HEK293T (cell line): ENCODE results near the gene OLFML3.

Source experiments
- BHLHE40 ChIP-seq: fragments of 450-650 bp; IDR thresholded peaks from 2 replicates; pipeline ENCODE4 v1.6.1; 2016; ENCODE audit warnings: mild to moderate bottlenecking, moderate library complexity, borderline replicate concordance
- CTBP1 ChIP-seq: fragments of 450-650 bp; IDR thresholded peaks from 2 replicates; pipeline ENCODE4 v1.6.1; 2016; ENCODE audit warnings: borderline replicate concordance
- FOXM1 ChIP-seq: fragments of 450-650 bp; IDR thresholded peaks from 2 replicates; pipeline ENCODE4 v1.6.1; 2017; ENCODE audit warnings: mild to moderate bottlenecking, borderline replicate concordance
- HDGF ChIP-seq: fragments of 450-650 bp; IDR thresholded peaks from 2 replicates; pipeline ENCODE4 v1.6.1; 2017; ENCODE audit warnings: antibody characterized with exemption, borderline replicate concordance
- SP1 ChIP-seq: fragments of 450-650 bp; IDR thresholded peaks from 2 replicates; pipeline ENCODE4 v1.6.1; 2017
- SUZ12 ChIP-seq: fragments of 450-650 bp; IDR thresholded peaks from 2 replicates; pipeline ENCODE4 v1.6.1; 2016; ENCODE audit warnings: mild to moderate bottlenecking
- TARDBP ChIP-seq: fragments of 450-650 bp; IDR thresholded peaks from 2 replicates; pipeline ENCODE4 v1.6.1; 2016
- ZNF384 ChIP-seq: fragments of 450-650 bp; IDR thresholded peaks from 2 replicates; pipeline ENCODE4 v1.6.1; 2016

GRCh38 chr1:113934006-113934405 lies 45.3 kb upstream of the OLFML3 start:
- TF ChIP-seq SUZ12 (no peak), SP1 (no peak), HDGF (no peak), FOXM1 (no peak), CTBP1 (no peak), TARDBP (no peak), ZNF384 (no peak), BHLHE40 (no peak)
